ENCODE results near the gene ZRANB3. TPM values are rescaled to one million over a fixed set of nuclear protein-coding genes. Genes with fewer than 3 reads are reported as not detected.

Gene ZRANB3
- total RNA-seq, 1 experiment from 2014 or later: 11.5 TPM

GRCh38 chr2:135252805-135253458, 278.1 kb downstream of the ZRANB3 start:
- DNase-seq (ENCODE audit: low read depth): no peak

- DNase-seq (ENCODE audit: low read depth): no peak
These were observed 282.4 kb downstream of the ZRANB3 start for GRCh38 chr2:135248611-135249010.

DNA sequence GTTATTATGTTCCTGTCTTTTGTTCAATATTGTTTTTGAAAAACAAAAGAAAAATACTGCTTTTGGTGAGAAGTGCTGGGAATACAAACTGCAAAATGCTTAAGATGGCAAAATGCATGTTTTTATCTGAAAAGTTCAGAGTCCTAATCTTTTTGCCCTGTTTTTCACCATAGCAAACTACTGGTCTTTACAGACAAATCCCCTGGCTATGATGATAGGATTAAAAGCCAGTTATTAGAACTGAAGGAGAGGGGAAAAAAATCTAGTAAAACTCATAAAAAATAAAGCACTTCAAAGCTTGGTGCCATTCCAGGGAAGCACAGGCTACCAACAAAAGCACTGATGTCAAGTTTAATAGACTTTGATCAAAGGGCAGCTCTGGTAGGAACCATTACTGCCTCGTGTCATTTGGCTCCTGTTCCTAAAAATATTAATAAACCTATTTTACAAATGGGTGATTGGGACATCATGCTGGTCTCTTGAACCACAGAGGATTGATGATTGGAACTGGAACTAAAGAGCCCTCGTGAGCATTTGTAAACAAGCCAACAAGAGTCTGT, 284.2 kb downstream of the ZRANB3 start:
- no peak for DNase-seq (ENCODE audit: low read depth)

DNA sequence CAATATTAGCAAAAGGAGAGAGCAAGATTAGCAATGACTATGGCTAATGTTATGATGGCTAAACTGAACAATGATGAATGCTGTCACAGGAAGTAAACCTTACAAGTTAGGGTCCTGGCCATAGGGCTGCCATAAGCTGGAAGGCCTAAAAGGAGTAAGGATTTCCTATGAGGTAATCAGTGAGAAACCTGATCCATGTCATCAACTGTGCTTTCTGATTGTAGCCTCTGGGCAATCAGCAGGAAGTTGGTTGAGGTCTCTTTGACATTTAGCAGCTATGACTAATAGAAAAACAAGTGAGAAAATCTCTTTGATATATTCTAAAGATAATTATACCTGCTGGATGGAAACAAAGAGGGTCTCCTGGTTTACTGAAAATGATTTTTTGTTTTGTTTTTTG, 285.9 kb downstream of the ZRANB3 start:
- peak; percentile 47 for DNase-seq (ENCODE audit: low read depth)

DNA sequence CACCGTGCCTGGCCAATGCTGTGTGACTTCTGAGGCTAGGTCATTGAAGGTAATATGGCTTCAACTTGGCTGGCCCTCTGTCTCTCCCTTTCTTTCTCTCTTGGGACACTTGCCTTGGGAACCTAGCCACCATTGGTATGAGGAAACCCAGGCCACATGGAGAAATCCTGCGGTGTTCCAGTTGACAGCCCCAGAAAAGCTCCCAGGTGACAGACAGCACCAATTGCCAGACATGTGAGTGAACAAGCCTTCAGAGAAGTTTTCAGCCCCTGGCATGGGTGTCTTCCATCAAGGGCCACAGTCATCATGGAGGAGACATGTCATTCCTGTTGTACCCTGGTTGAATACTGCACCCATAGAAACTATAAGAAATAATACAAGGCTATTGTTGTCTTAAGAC, 292.4 kb downstream of the ZRANB3 start:
- DNase-seq (ENCODE audit: low read depth): no peak

DNA sequence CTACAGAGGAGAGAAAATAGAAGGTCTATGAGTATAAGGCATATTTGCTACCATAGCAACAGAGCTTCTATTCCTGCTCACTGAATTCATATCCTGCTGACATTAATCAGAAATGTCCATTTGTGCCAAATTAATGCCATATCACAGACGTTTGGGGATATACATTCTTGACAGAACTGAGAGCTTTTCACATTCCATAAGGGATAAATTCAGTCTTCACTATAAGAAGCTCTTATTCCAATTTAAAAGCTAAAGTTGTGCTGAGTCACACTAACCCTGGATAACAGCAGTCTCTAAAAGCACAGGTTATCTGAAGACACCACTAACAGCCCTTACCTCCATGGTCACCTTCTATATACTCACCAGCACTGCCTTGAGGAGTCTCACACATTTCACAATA, 300.9 kb downstream of the ZRANB3 start:
- DNase-seq (ENCODE audit: low read depth): no peak

DNA sequence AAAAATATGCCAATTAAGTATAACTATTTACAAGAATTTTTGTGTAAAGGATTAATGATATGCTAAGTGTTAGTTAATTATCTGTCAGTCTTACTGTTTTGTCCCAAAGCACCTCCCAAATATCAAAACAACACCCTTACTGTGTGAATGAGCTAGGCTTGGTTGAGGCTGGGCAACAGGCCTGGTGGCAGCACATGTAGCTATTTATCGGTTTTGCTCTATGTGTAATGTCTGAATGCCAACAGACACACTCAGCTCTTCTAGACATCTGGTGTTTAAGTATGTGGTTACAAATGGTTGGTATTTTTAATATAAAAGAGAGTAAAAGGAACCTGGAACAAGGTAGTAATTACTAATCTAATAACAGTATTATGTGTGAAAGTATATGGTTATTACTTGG, 303.6 kb downstream of the ZRANB3 start:
- peak; percentile 10 for DNase-seq (ENCODE audit: low read depth)

DNA sequence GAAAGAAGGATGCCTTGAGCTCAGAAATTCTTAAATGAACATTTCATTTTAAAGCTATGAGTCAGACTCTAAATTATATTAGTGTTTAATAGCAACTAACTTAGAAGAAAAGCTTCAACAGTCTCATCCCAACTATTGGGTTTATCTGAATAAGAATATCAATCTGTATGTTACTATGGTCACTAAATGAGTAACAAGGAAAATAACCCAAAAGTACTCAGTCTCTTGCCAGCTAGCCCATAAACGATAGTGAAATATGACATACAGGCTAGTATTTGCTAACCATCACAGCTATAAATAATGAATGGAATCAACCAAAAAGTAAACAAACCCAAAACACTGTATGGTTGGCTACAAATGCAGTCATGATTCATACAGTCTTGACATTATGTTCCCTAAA, 304.1 kb downstream of the ZRANB3 start:
- DNase-seq (ENCODE audit: low read depth): peak; percentile 26

DNA sequence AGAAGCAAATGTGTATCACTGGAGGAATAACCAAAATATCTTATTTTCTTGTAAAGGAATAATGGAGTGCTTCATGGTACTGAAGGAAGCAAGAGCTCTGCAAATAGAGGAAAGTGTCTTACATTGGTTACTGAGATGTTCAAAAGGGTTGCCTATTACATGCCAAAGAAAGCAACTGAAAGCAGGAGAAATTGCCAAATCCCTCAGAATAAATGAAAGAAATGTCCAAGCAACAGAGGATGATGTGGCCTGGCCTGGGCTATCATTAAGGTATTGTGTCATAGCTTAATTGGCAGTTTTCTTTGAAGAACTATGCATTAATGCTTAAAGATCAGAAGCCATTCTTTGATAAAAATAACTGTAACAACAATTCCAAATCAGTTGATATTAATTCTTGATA, 305.2 kb downstream of the ZRANB3 start:
- no peak for DNase-seq (ENCODE audit: low read depth)

DNA sequence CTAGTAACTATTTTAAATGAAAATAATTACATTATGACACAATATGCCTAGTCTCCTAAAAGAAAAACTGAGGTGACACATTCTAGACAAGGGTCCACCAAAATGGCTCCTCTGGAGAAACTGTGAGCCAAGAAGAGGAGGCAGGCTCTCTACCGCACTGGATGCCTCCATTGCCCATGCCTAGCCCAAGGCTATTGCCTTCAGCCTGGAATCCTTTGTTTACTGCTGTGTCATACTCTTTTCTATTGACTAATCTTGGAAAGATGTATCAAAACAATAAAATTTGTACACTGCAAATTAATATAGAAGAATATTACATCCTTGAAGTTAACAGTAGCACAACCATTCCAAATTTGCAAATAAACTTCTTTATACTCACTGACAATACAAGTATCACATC, 311.8 kb downstream of the ZRANB3 start:
- DNase-seq (ENCODE audit: low read depth): no peak

- DNase-seq (ENCODE audit: low read depth): no peak
These were observed 312.6 kb downstream of the ZRANB3 start for GRCh38 chr2:135218426-135218825.

GRCh38 chr2:135212757-135213156, 318.3 kb downstream of the ZRANB3 start:
- no peak for DNase-seq (ENCODE audit: low read depth)

DNA sequence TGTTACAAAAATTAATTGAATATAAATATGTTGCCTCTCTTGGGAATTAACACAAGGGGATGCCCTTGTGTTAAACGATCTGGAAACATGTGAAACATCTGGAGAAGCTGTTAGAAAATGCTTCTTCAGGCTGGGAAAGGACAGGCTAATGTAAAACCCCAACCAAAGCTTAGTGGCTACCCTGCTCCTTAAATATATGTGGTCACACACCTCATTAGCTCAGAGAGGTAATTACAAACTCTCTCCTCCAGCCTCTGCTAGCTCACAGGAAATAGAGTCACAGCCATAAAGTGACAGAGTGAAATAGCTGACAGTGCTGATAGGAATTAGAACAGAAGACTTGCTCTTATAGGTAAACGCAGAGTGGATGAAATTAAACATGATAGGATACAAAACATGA, 323.0 kb downstream of the ZRANB3 start:
- DNase-seq (ENCODE audit: low read depth): no peak

- DNase-seq (ENCODE audit: low read depth): no peak
These were observed 327.1 kb downstream of the ZRANB3 start for GRCh38 chr2:135203944-135204343.

- no peak for DNase-seq (ENCODE audit: low read depth)
These were observed 328.3 kb downstream of the ZRANB3 start for GRCh38 chr2:135202751-135203150.

DNA sequence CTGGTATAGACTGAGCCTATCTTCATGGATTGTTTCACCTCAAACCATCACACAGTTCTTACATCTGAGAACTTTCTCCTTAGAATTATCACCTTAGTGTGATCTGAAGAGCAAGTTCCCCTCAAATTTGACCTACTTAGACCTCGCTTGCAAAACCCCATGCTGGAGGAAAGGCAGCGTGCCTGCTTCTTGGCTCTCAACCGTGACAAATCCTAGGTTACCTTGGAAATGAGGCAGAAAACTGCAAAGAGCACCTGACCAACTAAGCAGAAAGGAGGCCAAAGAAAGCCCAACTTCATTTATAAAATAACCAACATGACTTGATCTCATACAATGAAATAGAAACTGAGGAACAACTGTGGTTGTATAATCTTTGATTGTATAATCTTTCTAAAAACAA, 332.5 kb downstream of the ZRANB3 start:
- DNase-seq (ENCODE audit: low read depth): no peak

GRCh38 chr2:135190799-135191198, 340.2 kb downstream of the ZRANB3 start:
- DNase-seq (ENCODE audit: low read depth): peak; percentile 41

- no peak for DNase-seq (ENCODE audit: low read depth)
These were observed 341.9 kb downstream of the ZRANB3 start for GRCh38 chr2:135189148-135189547.

GRCh38 chr2:135187270-135187669, 343.7 kb downstream of the ZRANB3 start:
- no peak for DNase-seq (ENCODE audit: low read depth)

DNA sequence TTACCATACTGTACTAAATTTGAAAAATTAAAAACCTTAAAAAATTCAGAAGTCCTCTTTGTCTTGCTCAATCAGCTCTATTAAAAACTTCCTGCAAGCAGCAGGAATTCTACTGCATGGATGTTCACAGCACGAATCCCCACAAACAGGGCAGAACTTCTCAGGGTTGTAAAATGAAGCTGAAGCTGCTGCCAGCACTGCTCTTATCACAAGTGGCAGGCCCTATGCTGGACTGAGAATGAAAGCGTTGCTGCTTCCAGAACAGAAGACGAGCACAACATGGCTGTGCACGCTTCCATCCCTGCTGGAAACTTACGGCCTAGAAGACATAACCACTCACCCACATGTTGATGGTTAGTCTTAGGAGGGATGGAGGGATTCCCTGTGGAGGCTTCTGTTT, 345.0 kb downstream of the ZRANB3 start:
- DNase-seq (ENCODE audit: low read depth): no peak

- DNase-seq (ENCODE audit: low read depth): no peak
These were observed 347.2 kb downstream of the ZRANB3 start for GRCh38 chr2:135183822-135184221.

- no peak for DNase-seq (ENCODE audit: low read depth)
These were observed 348.4 kb downstream of the ZRANB3 start for GRCh38 chr2:135182601-135183000.

GRCh38 chr2:135182190-135182589, 348.8 kb downstream of the ZRANB3 start:
- DNase-seq (ENCODE audit: low read depth): no peak

DNA sequence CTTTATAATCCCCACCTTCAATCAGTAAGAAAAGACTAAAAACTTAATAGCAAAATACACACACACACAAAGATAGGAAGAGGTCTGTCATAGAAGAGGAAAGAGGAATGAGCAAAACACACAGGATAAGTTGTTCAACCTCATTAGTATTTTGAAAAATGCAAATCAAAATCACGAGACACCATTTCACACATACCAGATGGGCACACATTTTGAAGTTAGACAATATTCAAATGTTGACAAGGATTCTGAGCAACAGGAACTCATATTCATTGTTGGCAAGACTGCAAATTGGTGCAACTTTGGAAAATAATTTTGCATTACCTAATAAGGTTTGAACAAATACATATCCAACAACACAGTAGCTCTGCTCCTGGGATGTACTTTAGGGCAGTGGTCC, 351.3 kb downstream of the ZRANB3 start:
- no peak for DNase-seq (ENCODE audit: low read depth)

Measured in LHCN-M2 (cell line).